Stimulated activated CD8-positive, alpha-beta memory T cell treated with anti-CD3 and anti-CD28 coated beads, Interleukin-2, amount 100 ng/mL, for 1 hour (primary cell): Measurements from ENCODE around the gene OXLD1.
A peak's percentile ranks its signal among the peaks of the same experiment; 100 is the strongest.
"Not testable (repeated sequence)": the region's sequence is repeated elsewhere in the genome, so short reads cannot be mapped to it uniquely, and the experiment has no call there.

Source experiments
- DNase-seq, 2 donors: peaks; one replicate each; pipeline ENCODE4 v3.0.0-alpha.2; 2020; ENCODE audit warnings: low read depth in 2 of 2

OXLD1 gene

GRCh38 chr17:81683584-81684441 lies 17.4 kb upstream of the OXLD1 start, which contains the start of the genes ARL16 and HGS:
TSS of gene ARL16 (minus strand) at chr17:81683797. CDS start at chr17:81683753, 44 bp downstream.
TSS of gene HGS (plus strand) at chr17:81684011. CDS start at chr17:81684067, 56 bp downstream.
- peak; percentile 94 to 96 for DNase-seq

- no peak for DNase-seq
Measured at GRCh38 chr17:81683208-81683583, 16.8 kb upstream of the OXLD1 start.

- DNase-seq, result no peak
Measured at GRCh38 chr17:81682565-81683207, 16.3 kb upstream of the OXLD1 start.

GRCh38 chr17:81681672-81682071 lies 15.3 kb upstream of the OXLD1 start:
- DNase-seq, result no peak

- no peak for DNase-seq
Measured at GRCh38 chr17:81680150-81680549, 13.7 kb upstream of the OXLD1 start.

- DNase-seq, result no peak
Measured at GRCh38 chr17:81676906-81677305, 10.5 kb upstream of the OXLD1 start.

- not testable (repeated sequence) for DNase-seq
Measured at GRCh38 chr17:81675515-81676221, 9.3 kb upstream of the OXLD1 start.

- no peak for DNase-seq
Measured at GRCh38 chr17:81673561-81674258, 7.3 kb upstream of the OXLD1 start.

GRCh38 chr17:81672954-81673353 lies 6.5 kb upstream of the OXLD1 start:
- no peak for DNase-seq

- DNase-seq, result no peak
Measured at GRCh38 chr17:81672504-81672903, 6.1 kb upstream of the OXLD1 start.

GRCh38 chr17:81667754-81668153 lies 1.3 kb upstream of the OXLD1 start:
- DNase-seq, result no peak

GRCh38 chr17:81666092-81666341 lies 388 bp downstream of the OXLD1 start:
- DNase-seq, result no peak

GRCh38 chr17:81665205-81666091 lies 957 bp downstream of the OXLD1 start:
- no peak for DNase-seq

GRCh38 chr17:81664051-81664470 lies 2.3 kb downstream of the OXLD1 start:
- no peak for DNase-seq

- no peak for DNase-seq
Measured at GRCh38 chr17:81662002-81662401, 4.4 kb downstream of the OXLD1 start.

- no peak for DNase-seq
Measured at GRCh38 chr17:81660441-81660840, 6.0 kb downstream of the OXLD1 start.

GRCh38 chr17:81659038-81659437 lies 7.4 kb downstream of the OXLD1 start:
- no peak for DNase-seq

GRCh38 chr17:81656835-81657234 lies 9.6 kb downstream of the OXLD1 start:
- no peak for DNase-seq

- DNase-seq, result no peak
Measured at GRCh38 chr17:81656118-81656743, 10.2 kb downstream of the OXLD1 start, which contains the start of gene PDE6G. TSS of gene PDE6G (minus strand) at chr17:81656542. CDS start at chr17:81653305, 3,237 bp downstream.

GRCh38 chr17:81655378-81656117 lies 10.9 kb downstream of the OXLD1 start:
- DNase-seq, result no peak
